ENCODE measurements around the gene BTD. TPM values are rescaled to one million over a fixed set of nuclear protein-coding genes. Genes with fewer than 3 reads are reported as not detected.

BTD gene
- polyA plus RNA-seq, 2 of the 4 experiments (the other 2 are of a cell fraction), result 17.6 to 17.8 TPM

DNA sequence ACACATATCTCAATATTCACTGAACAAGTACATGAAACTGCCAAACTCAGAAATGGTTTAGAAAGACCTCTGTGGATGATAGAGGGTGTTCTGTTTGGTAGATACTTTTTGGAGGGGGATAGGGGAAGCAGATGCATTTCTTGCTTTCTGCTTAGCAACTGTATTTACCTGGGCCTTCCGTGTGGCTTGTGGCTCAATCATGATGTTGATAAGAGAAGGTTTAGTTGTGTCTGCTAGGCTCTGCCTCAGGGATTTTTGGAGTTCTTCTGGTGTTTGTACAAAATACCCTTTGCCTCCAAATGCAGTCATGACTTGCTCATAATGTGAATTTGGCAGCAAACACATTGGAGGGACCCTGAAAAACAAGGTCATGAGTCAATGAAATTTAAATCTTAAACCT is 38.4 kb upstream of the BTD start:
- no peak overlapping the region for H3K4me3 ChIP-seq
- H3K27ac ChIP-seq, result no peak overlapping the region
- TF ChIP-seq ZC3H11A (IDR thresholded peaks at IDR 0.05) (no peak), SMC3 (IDR thresholded peaks at IDR 0.05) (no peak)
- no peaks in the 10 kb centered on the region for H3K4me1 ChIP-seq
- ChIA-PET POLR2A (no interaction called here), CTCF (interaction anchor here (1.0 kb wide), 1 partner anchor 360 kb away, joined by 3 read pairs; no protein-coding TSS in a partner anchor)
- no peak for FAIRE-seq
- no peaks in the 10 kb centered on the region for H3K9me3 ChIP-seq
- DNase-seq (ENCODE audit: low read depth in 1 of 2, low spot score in 1 of 2), result no peak
- no peak for ATAC-seq
- WGBS (ENCODE audit: missing lambda C conversion rate), result 86% methylated on average over 1 of the region's 1 CpG
- H3K4me2 ChIP-seq, result no peak overlapping the region

DNA sequence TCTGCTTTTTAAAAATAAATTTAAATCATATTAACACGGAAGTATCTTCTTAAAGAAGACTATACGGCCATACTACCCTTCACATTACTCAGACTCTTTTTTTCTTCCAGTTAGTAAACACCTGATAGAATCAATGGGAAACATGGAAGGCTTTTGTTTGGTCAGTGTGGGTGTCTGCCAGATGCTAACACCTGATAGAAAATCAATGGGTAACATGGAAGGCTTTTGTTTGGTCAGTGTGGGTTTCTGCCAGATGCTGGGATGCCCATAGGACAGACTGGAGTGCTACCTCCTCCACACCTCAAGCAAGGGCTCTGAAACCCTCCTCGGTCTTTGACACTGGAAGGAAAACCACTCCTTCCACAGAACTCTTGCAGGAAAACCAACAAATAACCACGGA is 29.4 kb upstream of the BTD start:
- no peaks in the 10 kb centered on the region for H3K4me1 ChIP-seq
- TF ChIP-seq TP53 (CRISPR knock-in tag; IDR thresholded peaks at IDR 0.05) (no peak), POLR2A (IDR thresholded peaks at IDR 0.05; ENCODE audit: low read length) (no peak), RNF2 (IDR thresholded peaks at IDR 0.05; ENCODE audit: borderline replicate concordance, low read depth) (no peak), JUNB (IDR thresholded peaks at IDR 0.05) (no peak), FOSB (CRISPR knock-in tag; IDR thresholded peaks at IDR 0.05) (no peak), HEYL (CRISPR knock-in tag; IDR thresholded peaks at IDR 0.05) (no peak), MYC (IDR thresholded peaks at IDR 0.05; ENCODE audit: borderline replicate concordance, low read length) (no peak), CHD2 (IDR thresholded peaks at IDR 0.05; ENCODE audit: low read length, partially characterized antibody) (no peak), EP300 (IDR thresholded peaks at IDR 0.05) (no peak), SMC3 (IDR thresholded peaks at IDR 0.05) (no peak), FOXS1 (CRISPR knock-in tag; IDR thresholded peaks at IDR 0.05) (no peak), CHD4 (IDR thresholded peaks at IDR 0.05; ENCODE audit: borderline replicate concordance) (no peak), KDM5A (IDR thresholded peaks at IDR 0.05) (no peak), ZNF302 (CRISPR knock-in tag; IDR thresholded peaks at IDR 0.05) (no peak)
- TF ChIP-seq, protein P1, sequence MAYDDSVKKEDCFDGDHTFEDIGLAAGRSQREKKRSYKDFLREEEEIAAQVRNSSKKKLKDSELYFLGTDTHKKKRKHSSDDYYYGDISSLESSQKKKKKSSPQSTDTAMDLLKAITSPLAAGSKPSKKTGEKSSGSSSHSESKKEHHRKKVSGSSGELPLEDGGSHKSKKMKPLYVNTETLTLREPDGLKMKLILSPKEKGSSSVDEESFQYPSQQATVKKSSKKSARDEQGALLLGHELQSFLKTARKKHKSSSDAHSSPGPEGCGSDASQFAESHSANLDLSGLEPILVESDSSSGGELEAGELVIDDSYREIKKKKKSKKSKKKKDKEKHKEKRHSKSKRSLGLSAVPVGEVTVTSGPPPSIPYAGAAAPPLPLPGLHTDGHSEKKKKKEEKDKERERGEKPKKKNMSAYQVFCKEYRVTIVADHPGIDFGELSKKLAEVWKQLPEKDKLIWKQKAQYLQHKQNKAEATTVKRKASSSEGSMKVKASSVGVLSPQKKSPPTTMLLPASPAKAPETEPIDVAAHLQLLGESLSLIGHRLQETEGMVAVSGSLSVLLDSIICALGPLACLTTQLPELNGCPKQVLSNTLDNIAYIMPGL (CRISPR knock-in tag; IDR thresholded peaks at IDR 0.05; ENCODE audit: borderline replicate concordance), result no peak
- H3K9me3 ChIP-seq, result no peaks in the 10 kb centered on the region
- ATAC-seq, result no peak
- no peak overlapping the region for H3K27ac ChIP-seq
- no peak overlapping the region for H3K4me3 ChIP-seq
- ChIA-PET POLR2A (interaction anchor here (1.0 kb wide), 1 partner anchor 30 kb away, joined by 3 read pairs; the partner anchor contains the start of genes BTD and HACL1), CTCF (interaction anchor here (0.7 kb wide), 1 partner anchor 746 kb away, joined by 4 read pairs; no protein-coding TSS in a partner anchor)
- no peak overlapping the region for H3K4me2 ChIP-seq
- FAIRE-seq, result no peak
- WGBS (ENCODE audit: missing lambda C conversion rate), result 91% methylated on average over 4 of the region's 4 CpGs
- DNase-seq (ENCODE audit: low read depth in 1 of 2, low spot score in 1 of 2), result no peak

DNA sequence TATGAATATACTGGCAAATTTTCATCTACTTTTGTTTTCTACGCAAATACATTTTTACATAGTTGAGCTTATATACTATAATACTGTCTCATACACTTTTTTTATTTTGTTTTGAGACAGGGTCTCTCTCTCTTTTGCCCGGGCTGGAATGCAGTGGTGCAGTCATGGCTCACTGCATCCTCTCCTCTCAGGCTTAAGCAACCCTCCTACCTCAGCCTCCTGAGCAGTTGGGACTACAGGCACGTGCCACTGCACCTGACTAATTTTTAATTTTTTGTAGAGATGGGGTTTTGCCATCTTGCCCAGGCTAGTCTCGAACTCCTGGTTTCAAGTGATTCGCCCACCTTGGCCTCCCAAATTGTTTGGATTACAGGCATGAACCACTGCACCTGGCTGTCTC is 26.1 kb upstream of the BTD start:
- DNase-seq (ENCODE audit: low read depth in 1 of 2, low spot score in 1 of 2) (no peak), ATAC-seq (no peak), FAIRE-seq (no peak)
- Histone ChIP-seq H3K4me1 (no peaks in the 10 kb centered on the region), H3K27ac (no peak overlapping the region), H3K4me2 (no peak overlapping the region), H3K9me3 (no peaks in the 10 kb centered on the region), H3K4me3 (no peak overlapping the region)
- POLR2A ChIA-PET, result no interaction called here
- 90% methylated on average over 5 of the region's 5 CpGs for WGBS (ENCODE audit: missing lambda C conversion rate)
- CTCF ChIA-PET, result no interaction called here
- TF ChIP-seq FOSB (CRISPR knock-in tag; IDR thresholded peaks at IDR 0.05), result no peak
- TF ChIP-seq RARB (CRISPR knock-in tag; IDR thresholded peaks at IDR 0.05), result no peak
- TF ChIP-seq, protein P2, sequence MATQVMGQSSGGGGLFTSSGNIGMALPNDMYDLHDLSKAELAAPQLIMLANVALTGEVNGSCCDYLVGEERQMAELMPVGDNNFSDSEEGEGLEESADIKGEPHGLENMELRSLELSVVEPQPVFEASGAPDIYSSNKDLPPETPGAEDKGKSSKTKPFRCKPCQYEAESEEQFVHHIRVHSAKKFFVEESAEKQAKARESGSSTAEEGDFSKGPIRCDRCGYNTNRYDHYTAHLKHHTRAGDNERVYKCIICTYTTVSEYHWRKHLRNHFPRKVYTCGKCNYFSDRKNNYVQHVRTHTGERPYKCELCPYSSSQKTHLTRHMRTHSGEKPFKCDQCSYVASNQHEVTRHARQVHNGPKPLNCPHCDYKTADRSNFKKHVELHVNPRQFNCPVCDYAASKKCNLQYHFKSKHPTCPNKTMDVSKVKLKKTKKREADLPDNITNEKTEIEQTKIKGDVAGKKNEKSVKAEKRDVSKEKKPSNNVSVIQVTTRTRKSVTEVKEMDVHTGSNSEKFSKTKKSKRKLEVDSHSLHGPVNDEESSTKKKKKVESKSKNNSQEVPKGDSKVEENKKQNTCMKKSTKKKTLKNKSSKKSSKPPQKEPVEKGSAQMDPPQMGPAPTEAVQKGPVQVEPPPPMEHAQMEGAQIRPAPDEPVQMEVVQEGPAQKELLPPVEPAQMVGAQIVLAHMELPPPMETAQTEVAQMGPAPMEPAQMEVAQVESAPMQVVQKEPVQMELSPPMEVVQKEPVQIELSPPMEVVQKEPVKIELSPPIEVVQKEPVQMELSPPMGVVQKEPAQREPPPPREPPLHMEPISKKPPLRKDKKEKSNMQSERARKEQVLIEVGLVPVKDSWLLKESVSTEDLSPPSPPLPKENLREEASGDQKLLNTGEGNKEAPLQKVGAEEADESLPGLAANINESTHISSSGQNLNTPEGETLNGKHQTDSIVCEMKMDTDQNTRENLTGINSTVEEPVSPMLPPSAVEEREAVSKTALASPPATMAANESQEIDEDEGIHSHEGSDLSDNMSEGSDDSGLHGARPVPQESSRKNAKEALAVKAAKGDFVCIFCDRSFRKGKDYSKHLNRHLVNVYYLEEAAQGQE (IDR thresholded peaks at IDR 0.05), result no peak
- TF ChIP-seq JUNB (IDR thresholded peaks at IDR 0.05), result no peak
- TF ChIP-seq HOXB5 (CRISPR knock-in tag; IDR thresholded peaks at IDR 0.05), result no peak
- no peak for TF ChIP-seq RCOR1 (IDR thresholded peaks at IDR 0.05; ENCODE audit: low read depth, low read length)
- no peak for TF ChIP-seq CHD4 (IDR thresholded peaks at IDR 0.05; ENCODE audit: borderline replicate concordance)
- no peak for TF ChIP-seq HDAC2 (IDR thresholded peaks at IDR 0.05)
- TF ChIP-seq CBX2 (IDR thresholded peaks at IDR 0.05; ENCODE audit: borderline replicate concordance, low read depth), result no peak
- no peak for TF ChIP-seq NFE2L2 (conservative IDR thresholded peaks at IDR 0.05; ENCODE audit: low read length)
- no peak for TF ChIP-seq BHLHE40 (IDR thresholded peaks at IDR 0.05; ENCODE audit: low read depth, low read length)
- no peak for TF ChIP-seq TP53 (CRISPR knock-in tag; IDR thresholded peaks at IDR 0.05)
- no peak for TF ChIP-seq CBX8 (IDR thresholded peaks at IDR 0.05)
- no peak for TF ChIP-seq GATA3 (IDR thresholded peaks at IDR 0.05; ENCODE audit: borderline replicate concordance)
- TF ChIP-seq TFCP2L1 (CRISPR knock-in tag; IDR thresholded peaks at IDR 0.05), result no peak
